Limb (tissue), 2 donors: ENCODE data around the gene GRK5.
"Not testable (repeated sequence)": the region's sequence is repeated elsewhere in the genome, so short reads cannot be mapped to it uniquely, and the experiment has no call there.

Experiments
- DNase-seq, 2 donors: peaks; one replicate each; pipeline ENCODE4 v3.0.0-alpha.2; 2016; ENCODE audit errors: extremely low spot score in 2 of 2

The GRK5 gene

DNA sequence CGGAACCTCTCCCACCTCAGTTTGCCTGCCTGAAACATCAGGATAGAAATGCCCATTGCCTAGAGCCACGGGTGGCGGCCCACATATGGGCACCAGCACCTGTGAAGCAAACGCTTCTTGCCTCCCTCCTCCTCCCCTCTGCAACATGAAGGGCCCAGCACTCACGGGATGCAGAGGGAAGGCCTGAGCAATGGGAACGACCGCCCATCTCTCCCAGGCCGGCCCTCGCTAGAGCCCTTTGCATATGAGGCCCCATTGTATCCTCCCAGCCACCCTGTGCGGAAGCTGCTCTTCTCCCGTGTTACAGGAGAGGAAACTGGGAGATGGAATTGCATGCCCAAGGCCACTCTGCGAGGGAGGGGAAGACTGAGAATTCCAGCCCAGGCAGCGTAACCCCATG, 246.9 kb downstream of the GRK5 start:
- no peak for DNase-seq

DNA sequence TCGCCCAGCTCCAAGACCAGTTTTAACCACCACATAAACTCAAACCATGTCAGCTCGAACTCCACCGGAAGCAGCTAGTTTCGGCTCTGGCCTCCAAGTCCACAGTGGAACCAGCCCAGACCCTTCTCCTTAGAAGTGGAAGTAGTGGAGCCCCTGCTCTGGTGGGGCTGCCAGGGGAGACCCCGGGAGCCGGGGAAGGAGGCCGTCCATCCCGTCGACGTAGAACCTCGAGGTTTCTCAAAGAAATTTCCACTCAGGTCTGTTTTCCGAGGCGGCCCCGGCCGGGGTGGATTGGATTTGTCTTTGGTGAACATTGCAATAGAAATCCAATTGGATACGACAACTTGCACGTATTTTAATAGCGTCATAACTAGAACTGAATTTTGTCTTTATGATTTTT, 247.6 kb downstream of the GRK5 start:
- DNase-seq: no peak

DNA sequence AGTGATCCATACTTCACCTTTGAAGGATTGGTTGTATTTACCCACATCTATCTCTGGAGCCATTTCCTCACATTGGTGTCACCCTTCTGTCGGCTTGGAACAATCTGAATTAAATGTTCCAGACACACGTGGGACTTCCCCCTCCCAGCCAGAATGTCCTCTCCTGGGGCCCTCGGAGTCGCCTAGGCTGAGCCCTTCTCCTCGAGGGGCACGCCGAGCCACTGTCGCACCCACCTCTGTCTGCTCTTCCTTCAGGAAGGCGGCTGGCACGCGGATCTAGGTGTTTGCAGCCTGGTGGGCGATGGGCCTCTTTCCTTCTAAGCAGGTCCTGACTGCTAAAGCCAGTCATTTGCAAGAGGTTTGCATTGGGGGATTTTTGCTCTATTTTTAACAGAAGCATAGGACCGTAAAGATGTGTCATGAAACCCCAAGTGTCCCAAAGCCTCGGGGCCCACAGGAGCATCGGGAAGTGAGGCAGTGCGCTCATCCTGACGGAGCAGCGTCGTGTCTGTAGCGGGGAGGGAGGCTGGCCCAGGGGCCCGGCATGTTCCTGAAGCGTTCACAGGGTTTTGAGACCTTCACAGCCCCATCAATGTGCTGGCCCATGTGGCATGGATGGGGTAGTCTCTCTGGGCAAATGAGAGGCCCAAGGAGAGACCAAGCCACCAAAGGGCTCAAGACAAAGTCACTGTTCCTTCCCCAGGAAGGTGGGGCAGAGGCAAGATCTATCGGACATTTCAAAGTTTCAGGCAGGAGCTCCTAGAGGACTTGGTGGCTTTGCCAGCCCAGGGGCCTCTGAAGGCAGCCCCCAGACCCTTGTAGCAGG, 248.5 kb downstream of the GRK5 start:
- DNase-seq: no peak

DNA sequence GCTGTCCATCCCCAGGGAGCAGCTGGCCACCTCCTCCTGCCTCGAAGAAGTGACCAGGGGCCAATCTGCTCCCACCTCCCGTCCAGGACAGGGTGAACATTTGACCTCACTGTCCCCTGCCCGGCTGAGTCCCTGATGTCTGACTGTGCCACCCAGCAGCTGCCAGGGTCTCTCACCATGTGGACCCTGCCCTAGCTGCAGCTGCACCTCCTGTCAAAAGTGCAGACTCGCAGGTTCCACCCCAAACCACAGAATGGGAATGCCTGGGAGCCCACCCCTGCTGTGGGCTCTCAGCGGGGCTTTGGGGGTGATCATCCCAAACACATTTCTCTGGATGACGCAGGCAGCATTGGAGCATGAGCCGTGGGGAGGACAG, 249.1 kb downstream of the GRK5 start:
- DNase-seq: no peak

DNA sequence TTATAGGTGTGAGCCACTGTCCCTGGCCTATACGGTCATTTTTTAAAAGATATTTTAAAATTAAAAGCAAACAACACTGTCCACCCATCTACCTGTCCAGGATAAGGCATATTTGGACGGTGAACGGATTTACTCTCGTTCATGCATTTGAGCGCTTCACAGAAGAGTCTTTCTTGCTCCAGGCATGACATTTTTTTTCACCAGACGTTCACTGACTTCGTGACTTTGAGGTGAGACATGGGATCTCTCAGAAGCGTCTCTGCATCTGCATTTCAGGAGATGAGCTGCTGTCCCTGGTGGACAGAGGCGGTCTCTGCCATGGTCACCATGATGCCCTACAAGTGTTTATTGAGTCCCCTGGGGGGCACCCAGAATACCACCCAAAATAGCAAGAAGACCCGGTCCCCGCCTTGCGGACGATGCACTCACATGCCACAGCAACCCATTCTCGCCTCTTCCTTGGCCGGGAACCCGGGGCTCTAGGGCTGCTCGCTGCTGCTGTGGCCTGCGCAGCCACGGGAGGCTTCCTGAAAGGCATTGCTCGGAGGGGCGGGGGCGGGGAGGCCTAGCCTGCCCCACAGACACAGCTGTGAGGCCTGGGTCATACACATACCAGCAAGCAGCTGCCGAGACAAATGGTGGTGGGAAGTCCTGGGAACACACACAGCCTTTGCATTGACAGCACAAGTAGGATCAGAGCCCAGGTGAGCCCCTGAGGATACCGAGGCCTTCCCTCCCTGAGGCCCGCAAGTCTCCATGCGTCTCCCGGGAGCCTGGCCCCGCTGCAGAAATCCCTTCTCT, 250.8 kb downstream of the GRK5 start:
- peak in 1 of 2 donors; percentile 45 for DNase-seq

DNA sequence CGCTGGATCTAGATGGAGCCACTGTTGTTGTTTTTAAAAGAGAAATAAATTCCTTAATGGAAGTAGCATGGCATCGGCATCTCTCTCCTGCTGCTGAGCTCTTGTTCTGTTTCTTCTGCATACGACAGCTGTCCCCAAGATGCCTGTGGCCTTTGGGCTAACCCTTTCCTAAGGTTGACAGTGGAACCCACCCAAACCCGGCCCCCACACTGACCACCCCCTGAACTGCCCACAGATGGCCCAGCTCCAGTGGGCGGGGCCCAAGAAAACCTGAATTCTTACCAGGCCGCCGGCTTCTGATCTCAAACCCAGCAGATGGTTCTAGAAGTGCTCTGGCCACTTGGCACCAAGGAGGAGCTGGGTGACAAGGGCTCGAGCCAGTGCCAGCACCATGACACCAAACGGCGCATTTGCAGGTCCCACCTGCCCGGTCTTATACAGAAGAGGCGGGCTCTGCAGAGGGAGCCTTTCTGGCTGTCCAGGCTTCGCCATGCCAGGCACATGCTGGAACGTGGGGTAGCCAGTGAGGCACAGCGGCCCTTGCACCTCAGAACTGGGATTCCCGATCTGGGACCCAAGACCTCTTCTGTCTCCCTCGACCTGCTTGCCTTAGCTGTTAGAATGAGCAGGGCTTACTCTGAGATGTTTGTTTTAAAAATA, 252.4 kb downstream of the GRK5 start:
- no peak for DNase-seq

DNA sequence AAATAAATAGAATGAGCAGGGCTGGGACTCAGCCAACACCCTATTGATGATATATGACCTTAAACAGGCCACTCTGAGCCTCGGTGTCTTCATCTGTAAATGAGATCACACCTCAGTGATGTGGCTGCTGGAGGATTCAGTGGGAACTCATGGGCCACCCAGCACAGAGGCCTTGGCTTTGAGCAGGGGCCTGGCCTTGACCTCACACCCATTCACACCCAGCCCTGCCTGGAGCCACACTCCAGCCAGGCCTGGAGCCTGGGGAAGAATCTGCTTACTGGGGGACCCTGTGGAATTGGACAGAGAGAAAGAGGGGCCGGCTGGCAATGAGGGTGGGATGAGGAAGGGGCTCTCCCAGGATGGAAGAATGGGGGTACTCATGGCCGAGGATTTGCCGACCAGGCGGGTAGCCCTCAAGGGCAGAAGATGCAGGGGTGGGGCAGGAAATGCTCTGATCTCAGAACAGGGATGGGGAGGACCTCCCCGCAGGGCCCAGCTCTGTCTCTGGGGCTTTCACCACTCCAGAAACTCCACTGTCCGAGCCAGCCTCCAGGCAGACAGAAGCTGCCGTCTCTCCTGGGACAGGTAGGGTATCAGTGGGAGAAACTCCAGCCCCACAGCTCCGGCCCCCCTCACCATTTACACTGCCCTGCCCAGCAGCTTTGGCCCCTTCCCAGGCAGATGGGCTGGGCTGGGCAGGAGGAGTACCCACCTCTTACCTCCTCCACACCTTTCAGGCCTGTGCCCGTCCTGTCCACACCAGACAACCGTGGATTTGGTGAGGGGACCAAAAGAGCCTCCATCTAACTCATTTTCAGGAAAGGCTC, 253.2 kb downstream of the GRK5 start:
- DNase-seq: no peak

DNA sequence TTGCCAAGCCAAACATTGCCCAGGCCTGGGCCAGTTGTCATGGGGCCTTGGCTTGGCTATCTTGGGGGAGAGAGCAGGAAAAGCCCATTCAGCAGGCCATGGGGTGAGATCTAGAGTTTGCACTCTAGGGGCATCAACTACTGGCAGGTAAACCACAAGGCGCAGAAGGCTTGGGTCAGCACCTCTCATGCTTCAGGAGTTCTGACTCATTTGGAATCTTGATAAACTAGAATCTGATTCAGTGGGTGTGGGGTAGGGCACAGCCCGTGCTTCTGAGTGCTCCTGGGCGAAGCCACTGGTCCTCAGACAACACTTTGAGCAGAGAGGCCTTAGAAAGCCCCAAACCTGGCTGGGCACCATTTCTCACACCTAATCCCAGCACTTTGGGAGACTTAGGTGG, 254.0 kb downstream of the GRK5 start:
- no peak for DNase-seq

DNA sequence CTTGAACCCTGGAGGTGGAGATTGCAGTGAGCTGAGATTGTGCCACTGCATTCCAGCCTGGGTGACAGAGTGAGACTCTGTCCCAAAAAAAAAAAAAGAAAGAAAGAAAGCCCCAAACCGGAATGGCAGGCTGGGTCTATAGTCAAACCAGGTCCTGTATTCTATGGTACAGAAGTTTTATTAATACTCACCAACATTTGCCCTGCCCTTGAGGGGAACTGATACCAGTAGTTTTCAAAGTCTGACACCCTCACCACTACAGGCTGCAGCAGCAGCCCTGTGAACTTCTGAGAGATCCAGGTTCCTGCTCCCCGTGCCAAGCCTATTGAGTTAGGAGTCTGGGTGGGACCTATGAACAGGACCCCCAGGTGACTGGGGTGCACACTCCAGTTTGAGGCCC, 254.6 kb downstream of the GRK5 start:
- no peak for DNase-seq

DNA sequence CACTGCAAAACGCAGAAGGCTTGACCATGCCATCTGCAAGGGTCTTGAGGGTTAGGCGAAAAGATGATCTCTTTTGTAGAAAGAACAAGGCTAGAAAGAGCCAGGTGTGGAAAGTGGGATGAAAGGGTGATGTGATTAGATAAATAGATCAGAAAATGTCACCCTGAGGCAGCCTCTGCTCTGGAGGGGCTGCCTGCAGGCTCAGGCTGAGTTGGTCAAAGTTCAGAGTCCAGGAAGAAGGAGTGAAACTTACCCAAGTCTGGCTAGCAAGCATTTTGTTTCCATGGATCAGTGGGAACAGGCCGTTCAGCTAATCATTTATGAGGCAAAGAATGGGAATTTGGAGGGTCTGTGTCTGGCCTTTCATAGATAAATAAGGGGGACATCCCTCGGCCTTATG, 255.4 kb downstream of the GRK5 start:
- DNase-seq: no peak

DNA sequence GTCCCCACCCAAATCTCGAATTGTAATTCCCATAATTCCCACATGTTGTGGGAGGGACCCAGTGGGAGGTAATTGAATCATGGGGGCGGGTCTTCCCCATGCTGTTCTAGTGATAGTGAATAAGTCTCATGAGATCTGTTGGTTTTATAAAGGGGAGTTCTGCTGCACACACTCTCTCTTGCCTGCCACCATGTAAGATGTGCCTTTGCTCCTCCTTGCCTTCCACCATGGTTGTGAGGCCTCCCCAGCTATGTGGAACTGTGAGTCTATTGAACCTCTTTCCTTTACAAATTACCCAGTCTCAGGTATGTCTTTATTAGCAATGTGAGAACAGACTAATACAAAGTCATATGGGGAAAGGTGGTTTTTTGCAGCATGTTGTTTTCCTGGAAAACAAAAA, 255.8 kb downstream of the GRK5 start:
- DNase-seq: not testable (repeated sequence)

DNA sequence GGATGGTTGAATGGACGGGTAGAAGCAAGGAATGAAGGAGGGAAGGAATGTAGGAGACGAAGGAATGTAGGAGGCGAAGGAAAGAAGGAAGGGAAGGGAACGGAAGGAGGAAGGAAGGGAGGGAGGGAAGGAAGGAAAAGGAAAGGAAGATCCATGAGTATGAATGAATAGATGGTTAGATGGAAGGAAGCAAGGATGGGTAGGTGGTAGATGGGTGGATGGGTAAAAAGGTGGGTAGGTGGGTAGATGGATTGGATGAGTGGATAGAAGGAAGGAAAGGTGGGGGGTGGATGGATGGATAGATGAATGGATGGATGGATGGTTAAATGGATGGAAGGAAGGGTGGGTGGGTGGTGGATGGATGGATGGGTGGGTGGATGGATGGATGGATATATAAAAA, 257.7 kb downstream of the GRK5 start:
- DNase-seq: no peak

DNA sequence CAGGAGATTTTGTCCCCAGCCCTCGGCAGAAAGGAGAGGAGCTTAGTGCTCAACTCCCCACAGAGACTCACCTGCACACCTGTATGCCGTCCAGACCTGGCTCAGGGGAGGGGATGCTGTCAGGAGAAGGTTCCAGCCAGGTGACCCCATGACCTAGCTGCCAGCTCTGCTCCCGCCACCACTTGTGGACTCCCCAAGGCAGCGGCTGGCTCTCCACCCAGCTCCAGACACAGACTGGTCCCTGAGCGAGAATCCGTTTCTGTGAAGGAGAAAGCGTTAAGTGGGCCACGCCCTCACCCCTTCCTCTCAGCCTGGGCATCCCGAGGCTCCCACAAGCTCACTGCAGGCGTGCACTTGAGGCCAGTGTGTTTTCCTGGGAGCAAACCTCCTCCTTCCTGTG, 258.7 kb downstream of the GRK5 start:
- no peak for DNase-seq

DNA sequence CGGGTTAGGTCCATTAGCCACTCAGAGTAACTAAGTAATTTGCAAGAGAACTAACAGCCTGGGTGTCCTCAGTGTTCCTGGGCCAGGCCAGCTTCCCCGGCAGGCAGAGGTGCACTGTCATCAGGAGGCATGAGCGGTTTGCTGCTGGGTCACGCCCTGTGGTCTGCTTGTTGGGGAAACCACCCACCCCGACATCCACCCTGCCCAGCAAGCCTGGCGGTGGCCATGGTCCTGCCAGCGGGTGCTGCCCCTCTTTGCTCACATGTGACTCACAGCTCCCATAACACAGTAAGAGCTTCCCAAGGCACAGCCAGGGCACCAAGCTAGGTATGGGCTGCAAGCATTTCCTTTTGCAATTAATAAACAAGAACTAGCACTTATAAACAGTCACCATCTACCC, 259.3 kb downstream of the GRK5 start:
- no peak for DNase-seq

DNA sequence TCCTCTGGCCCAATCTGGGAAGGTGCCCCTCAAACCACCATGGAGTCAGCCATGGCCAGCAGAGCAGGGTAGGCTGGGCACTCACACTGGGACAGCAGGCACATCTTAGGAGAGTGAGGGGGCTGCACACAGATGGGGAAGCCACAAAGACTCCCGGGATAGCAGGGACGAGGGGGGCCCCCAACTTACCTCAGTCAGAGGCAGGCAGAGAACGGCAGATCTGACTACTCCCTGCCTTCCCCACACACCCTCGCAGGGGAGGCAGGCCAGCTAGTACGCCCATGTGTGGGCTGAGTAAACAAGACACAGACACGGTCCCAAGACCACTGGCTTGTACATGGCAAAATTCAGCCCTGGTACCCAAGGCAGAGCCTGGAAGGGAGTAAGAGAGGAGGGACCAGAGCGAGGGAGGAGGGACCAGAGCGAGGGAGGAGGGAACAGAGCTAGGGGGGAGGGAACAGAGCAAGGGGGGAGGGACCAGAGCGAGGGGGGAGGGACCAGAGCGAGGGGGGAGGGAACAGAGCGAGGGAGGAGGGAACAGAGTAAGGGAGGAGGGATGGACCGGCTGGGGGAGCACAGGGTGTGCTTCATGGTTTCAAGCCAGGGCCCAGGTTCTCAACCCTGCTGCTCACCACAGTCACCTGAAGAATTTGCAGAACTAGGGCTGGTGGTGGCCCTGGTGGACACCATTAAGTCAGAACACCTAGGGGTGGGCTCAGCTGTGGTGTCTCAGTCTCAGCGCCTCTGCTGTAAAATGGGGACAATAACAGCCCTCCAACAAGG, 261.4 kb downstream of the GRK5 start:
- DNase-seq: no peak

DNA sequence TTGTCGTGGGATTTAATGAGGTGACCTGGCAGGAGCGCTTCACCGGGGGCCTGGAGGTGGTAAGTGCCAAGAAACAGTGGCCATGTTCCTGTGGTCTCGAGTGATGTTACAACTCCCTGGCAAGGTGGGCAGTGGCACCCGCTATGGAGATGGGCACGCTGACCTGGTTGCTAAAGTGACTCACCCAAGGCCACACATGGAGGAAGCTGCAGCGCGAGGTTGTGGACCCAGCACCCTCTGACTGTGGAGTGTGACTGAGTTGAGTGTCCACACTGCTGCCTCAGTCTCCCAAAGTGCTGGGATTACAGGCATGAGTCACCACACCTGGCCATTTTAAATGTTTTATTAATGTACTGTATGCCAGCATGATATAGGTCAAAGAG, 261.9 kb downstream of the GRK5 start:
- DNase-seq: no peak

DNA sequence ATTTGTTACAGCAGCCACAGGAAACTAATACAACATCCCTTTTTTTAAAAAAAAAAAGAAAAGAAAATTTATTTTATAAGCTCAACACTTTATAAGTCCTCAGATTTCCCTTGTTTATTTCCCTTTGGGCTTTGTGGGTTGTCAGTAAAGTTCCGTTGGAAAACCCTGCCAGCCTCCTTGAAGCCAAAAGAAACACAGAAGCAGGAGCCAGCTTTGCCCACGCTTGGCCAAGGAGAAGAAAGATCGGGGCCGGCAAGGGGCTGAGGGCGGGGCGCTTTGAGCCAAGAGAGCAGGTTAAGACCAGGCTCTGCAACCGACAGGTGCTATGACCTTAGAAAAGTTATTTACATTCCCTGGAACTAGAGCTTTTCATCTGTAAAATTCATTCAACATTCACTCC, 262.5 kb downstream of the GRK5 start:
- no peak for DNase-seq

DNA sequence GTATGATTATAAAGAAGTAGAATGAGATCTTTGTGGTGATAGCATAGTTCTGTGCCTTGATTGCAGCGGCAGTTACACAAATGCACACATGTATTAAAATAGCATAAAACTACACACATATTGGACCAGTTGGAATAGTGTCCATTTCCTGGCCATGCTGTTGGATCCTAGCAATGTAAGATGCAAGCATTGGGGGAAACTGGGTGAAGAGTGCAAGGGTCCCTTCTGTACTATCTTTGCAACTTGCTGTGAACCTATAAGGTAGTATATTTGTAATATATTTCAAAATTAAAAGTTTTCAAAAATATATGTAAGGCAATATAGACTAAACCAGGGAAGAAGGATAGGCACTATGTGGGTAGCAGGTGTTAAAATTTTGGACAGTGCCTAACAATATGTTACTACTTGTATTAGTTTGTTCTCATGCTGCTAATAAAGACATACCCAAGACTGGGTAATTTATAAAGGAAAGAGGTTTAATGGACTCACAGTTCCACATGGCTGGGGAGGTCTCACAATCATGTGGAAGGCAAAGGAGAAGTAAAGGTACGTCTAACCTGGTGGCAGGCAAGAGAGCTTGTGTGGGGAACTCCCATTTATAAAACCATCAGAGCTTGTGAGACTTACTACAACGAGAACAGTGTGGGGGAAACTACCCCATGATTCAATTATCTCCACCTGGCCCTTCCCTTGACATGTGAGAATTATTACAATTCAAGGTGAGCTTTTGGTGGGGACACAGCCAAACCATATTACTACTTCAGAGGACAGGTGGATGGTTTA, 263.7 kb downstream of the GRK5 start:
- DNase-seq: no peak

DNA sequence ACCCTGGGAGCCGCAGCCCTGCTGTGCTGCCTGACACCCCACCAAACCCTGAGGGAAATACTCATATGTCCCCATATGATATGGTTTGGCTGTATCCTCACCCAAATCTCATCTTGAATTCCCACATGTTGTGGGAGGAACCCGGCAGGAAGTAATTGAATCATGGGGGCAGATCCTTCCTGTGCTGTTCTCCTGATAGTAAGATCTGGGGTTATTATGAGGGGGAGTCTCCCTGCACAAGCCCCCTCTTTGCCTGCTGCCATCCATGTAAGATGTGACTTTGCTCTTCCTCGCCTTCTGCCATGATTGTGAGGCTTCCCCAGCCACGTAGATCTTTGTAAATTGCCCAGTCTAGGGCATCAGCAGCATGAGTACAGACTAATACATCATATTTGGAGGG, 266.4 kb downstream of the GRK5 start:
- no peak for DNase-seq

DNA sequence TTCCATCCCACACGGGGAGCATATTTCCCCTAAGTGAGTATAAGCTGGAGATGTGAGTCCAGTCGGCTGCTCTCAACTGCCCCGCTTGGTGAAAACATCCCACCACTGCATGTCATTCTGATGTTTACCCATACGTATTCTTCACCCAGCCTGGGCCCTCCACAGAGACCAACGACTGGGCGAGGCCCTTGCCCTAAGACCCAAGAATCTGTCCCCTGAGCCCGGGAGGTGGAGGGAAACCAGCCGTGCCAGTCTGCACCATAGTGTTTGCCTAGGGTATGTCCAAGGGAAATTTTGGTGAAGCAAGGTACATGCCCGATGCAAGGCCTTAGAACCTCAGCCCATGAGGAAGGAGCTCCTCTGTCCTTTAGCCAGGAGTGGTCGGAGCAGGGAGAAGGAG, 267.2 kb downstream of the GRK5 start:
- DNase-seq: no peak
